Hindlimb muscle (tissue), 1 donor: ENCODE results near the gene TMEM131. TPM values are rescaled to one million over a fixed set of nuclear protein-coding genes. Genes with fewer than 3 reads are reported as not detected.
"Not testable (repeated sequence)": the region's sequence is repeated elsewhere in the genome, so short reads cannot be mapped to it uniquely, and the experiment has no call there.

Experiments used
- DNase-seq: peaks from one replicate; pipeline ENCODE4 v3.0.0-alpha.2; 2013
- polyA plus RNA-seq: library from polyadenylated mRNA; unstranded; fragments of 120-200 nt; gene quantifications from one replicate; pipeline ENCODE4 v1.2.1, GENCODE V29; 2013; ENCODE audit not compliant: insufficient read length

Gene TMEM131
- polyA plus RNA-seq, 1 donor: 53.2 TPM

DNA sequence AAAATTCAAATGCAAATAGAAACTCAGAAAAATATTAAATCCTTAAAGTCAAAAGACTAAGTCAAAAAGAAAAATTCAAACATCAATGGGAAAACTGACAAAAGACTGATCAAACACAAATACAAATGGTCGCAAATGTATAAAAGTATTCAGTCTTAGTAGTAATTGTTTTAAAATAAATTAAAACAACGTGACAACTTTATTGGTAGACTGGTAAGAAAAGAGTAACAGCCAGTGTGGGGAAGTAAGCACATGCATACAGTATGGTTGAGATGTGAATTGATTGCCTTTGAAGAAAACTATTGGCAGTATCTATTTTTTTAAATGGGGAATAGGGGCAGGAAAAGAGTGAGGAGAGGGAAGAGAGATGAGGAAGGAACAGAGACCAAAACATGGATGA lies 9.8 kb downstream of the TMEM131 start:
- no peak for DNase-seq

GRCh38 chr2:97983698-97984097 lies 12.1 kb downstream of the TMEM131 start:
- DNase-seq: no peak

GRCh38 chr2:97983134-97983533 lies 12.6 kb downstream of the TMEM131 start:
- DNase-seq: no peak

DNA sequence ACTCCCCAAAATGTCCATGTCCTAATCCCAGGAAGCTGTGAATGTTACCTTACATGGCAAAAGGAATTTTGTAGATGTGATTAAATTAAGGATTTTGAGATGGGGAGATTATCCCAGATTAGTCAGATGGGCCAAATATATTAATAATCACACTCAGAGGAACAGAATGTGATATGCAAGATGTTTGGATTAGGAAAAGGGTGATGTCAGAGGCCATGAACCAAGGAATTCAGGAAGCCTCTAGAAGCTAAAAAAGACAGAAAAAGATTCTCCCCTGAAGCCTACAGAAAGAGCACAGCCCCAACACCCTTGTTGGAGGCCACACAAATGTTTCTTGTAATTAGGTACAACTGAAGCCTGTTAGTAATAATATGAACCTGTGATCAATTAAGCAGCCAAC lies 13.1 kb downstream of the TMEM131 start:
- no peak for DNase-seq

DNA sequence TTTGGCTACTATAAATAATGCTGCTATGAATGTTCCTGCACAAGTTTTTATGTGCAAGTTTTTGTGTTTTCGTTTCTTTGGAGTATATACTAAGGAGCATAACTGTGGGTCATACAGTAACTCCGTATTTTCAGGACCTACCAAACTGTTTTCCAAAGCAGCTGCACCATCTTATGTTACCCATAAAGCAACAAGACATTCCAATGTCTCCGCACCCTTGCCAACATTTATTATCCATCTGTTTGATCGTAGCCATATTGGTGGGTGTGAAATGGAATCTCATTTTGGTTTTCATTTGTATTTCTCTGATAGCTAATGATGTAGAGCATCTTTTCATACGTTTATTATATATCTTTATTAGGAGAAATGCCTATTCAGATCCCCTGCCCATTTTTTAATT lies 13.8 kb downstream of the TMEM131 start:
- no peak for DNase-seq

DNA sequence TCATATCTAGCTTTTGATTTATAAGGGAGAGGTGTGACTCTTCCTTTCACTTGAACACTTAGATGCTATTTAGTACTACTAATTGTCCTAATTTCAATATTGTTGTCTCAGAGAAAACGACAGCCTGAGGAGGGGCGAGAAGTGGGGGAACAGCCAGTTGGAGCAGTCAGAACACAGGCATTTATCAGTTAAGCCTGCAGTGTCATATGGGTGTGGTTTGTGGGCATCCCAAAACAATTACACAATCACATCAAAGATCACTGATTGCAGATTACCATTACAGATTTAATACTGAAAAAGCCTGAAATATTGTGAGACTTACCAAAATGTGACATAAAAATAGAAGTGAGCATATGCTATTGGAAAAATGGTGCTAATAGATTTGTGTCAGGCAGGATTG lies 15.8 kb downstream of the TMEM131 start:
- DNase-seq: no peak

DNA sequence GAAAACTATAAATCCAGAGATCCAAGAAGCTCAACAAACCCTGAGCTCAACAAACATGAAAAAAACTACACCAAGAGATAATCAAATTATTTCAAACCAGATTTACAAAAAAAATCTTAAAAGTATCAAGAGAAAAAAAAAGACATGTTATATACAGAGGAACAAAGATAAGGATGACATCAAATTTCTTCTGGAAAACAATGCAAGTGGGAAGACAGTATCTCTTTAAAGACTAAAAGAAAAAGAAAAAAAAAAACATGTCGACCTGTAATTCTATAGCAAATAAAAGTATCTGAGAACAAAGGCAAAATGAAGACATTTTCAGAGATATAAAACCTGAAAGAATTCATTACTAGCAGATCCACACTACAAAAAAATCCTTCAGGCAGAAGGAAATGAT lies 21.3 kb downstream of the TMEM131 start:
- DNase-seq: no peak

- DNase-seq: no peak
Measured at GRCh38 chr2:97970293-97971060, 25.3 kb downstream of the TMEM131 start.

DNA sequence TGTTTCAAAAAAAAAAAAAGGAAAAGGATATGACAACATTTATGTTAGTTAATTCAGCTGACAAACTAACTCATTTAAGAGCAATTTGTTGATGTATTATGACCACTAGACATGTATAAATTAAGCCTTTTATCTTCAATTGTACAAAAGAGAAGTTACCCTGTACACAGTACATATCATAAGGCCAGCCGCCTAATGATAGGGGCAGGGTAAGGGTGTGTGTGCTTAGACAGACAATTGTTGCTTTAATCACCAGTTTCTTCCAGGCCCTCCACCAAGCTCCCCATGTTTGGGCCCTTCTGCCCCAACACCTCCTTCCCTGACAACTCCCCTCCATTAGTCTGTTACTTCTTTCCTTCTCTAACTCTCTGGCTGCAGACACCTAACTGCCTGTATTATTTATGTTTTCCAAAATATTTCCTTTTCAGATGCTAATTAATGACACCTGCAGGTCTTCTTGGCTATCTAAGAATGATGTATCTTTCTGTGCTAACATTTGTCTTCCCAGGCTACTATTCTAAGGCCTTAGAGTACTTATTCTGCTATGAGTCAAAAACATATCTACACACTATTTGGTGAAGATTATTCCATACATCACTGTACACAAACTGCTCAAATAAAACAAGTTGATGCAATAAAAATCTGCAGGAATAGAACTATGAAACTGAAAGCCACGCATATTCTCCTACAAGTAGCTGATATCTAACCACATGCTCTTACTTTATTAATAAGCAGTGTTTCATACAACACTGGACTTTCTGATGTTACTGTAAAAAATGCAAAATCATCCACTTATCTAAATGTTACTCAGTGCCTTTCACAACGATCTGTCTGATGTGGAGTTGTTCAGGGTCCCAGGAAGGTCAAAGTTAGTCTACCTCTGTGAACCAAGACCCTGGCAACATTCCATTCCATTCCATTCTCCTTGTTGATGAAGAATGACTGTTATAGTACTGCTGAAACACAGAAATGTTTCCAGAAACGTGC lies 26.4 kb downstream of the TMEM131 start:
- DNase-seq: no peak

DNA sequence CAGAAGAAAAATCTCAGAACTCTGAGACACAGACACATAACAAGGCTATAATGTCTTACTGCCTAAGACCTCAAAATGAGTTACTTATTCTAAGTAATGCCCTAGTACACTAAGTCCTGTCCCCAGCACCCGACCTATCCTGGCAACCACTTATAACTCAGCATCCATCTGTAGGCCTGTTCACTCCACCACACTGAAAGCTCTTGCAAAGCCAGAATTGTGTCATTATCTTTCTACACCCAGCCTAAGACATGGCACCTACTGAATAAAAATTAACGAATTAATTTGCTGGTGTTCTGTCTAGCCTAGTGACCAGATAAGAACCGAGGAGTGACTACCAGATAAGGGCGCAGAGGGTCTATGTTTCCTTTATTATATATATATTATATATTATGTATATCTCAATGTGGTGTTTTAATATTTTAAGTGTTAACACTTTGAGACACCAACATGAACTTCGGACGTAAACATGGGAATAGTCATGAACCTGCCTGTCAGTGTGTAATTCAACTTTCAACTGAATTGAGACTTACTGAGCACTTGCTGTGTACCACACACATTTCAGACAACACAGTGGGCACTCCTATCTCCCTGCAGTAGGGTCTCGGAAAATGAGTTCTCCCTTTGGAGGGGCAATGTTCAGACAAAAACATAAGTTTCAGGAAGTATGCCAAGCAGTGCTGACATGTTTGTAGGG lies 27.7 kb downstream of the TMEM131 start:
- DNase-seq: no peak

- DNase-seq: no peak
Measured at GRCh38 chr2:97967216-97967592, 28.5 kb downstream of the TMEM131 start.

- no peak for DNase-seq
Measured at GRCh38 chr2:97966545-97967215, 29.1 kb downstream of the TMEM131 start.

- DNase-seq: no peak
Measured at GRCh38 chr2:97965116-97965515, 30.6 kb downstream of the TMEM131 start.

- DNase-seq: no peak
Measured at GRCh38 chr2:97963880-97964279, 31.9 kb downstream of the TMEM131 start.

DNA sequence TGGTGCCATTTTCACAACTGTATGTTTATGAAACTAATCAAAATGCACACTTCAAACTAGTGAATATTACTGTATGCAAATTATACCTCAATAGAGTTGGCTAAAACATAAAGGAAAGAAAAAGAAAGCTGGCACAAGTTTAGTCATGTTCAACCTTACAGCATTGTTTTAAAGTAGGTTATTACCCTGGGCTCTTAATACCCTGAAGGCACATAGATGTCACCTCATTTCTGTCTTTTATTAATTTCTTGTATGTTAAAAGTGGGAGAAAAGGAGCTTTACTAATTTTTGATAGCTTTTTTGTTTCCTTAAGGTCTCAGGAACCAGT lies 32.7 kb downstream of the TMEM131 start:
- no peak for DNase-seq

- DNase-seq: no peak
Measured at GRCh38 chr2:97961534-97961933, 34.2 kb downstream of the TMEM131 start.

DNA sequence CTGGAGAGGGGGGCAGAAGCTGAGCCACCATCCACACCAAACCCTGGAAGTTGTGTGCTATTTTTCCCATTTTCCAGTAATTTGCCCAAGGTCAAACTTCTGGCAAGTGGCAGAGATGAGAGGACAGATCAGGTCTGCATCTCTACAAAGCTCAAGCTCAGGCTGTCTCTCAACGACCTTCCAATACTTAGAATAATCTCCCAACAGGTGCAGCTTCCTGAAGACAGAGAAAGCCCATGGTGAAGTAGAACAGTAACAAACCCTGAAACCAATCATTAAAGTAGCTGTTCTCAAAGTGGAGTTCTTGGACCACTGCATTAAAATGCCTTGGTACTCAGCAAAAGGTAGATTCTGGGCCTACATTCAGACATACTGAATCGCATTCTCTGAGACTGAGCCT lies 37.6 kb downstream of the TMEM131 start:
- no peak for DNase-seq

GRCh38 chr2:97957432-97958183 lies 38.1 kb downstream of the TMEM131 start:
- no peak for DNase-seq

DNA sequence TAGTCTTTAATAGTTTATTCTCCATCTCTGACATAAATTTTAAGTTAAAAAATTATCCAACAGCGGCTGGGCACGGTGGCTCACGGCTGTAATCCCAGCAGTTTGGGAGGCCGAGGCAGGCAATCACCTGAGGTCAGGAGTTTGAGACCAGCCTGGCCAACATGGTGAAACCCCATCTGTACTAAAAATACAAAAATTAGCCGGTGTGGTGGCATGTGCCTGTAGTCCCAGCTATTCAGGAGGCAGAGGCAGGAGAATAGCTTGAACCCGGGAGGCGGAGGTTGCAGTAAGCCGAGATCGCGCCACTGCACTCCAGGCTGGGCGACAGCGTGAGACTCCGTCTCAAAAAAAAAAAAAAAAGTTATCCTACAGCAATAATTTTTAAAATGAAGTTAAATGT lies 39.0 kb downstream of the TMEM131 start:
- DNase-seq: not testable (repeated sequence)

- DNase-seq: no peak
Measured at GRCh38 chr2:97953853-97954252, 41.9 kb downstream of the TMEM131 start.

DNA sequence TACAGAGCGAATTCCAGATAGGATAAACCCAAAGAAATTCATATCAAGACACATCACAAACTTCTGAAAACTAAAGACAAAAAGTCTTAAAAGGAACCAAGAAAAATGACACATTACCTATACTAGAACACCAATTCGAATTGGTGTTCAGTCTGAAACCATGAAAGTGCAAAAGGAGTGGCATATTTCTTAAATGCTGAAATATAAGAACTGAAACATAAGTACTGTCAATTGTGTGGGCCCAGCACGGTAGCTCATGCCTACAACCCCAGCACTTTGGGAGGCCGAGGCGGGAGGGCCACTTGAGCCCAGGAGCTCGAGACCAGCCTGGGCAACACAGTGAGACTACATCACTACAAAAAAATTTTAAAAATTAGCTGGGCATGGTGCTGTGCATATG lies 43.4 kb downstream of the TMEM131 start:
- no peak for DNase-seq

- no peak for DNase-seq
Measured at GRCh38 chr2:97951155-97951680, 44.5 kb downstream of the TMEM131 start.
